ENCODE results near the gene CDH13. TPM values are rescaled to one million over a fixed set of nuclear protein-coding genes. Genes with fewer than 3 reads are reported as not detected.

Gene CDH13
- total RNA-seq, 4 donors from 2014 or later, result 5.8 to 36.7 (median 20.4) TPM

DNA sequence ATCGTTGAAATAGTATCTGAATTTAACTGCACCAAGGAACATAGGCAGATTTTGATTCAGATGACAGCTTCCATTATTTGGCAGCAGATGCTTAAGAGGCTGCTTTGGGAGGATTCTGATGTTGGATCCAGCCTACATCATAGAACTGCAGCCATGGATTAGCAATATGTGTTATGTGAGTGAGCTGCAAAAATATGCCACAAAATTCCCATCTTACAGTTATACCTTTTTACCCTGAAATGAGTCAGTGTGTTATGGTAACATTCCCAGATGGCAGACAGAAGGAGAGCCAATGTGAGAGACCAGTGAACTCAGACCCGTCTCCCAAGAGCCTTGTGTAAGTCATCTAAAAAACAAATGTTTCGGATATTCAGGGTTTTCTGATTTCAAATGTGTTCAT lies 206.1 kb downstream of the CDH13 start:
- DNase-seq, result no peak
- H3K27me3 ChIP-seq, result no peaks in the 10 kb centered on the region
- H3K4me3 ChIP-seq, result no peak overlapping the region
- no peaks in the 10 kb centered on the region for H3K4me1 ChIP-seq
- intact Hi-C loops (cut with DNase I; ENCODE audit: low total_unique reads) (no loop called here), in situ Hi-C loops (cut with MboI; ENCODE audit: low sequenced_read_pairs in 4 of 4) (no loop called here)
- no peak overlapping the region for H3K27ac ChIP-seq
- TF ChIP-seq CTCF (IDR thresholded peaks at IDR 0.05 in 4 of 5, conservative IDR thresholded peaks at IDR 0.05 in 1 of 5) (no peak), POLR2A (IDR thresholded peaks at IDR 0.05) (no peak)
- no peaks in the 10 kb centered on the region for H3K9me3 ChIP-seq
- no peaks in the 10 kb centered on the region for H3K36me3 ChIP-seq
- ATAC-seq, result no peak

GRCh38 chr16:82833378-82833993 lies 206.7 kb downstream of the CDH13 start:
- intact Hi-C loops (cut with DNase I; ENCODE audit: low total_unique reads) (no loop called here), in situ Hi-C loops (cut with MboI; ENCODE audit: low sequenced_read_pairs in 4 of 4) (no loop called here)
- no peaks in the 10 kb centered on the region for H3K36me3 ChIP-seq
- TF ChIP-seq CTCF (IDR thresholded peaks at IDR 0.05 in 4 of 5, conservative IDR thresholded peaks at IDR 0.05 in 1 of 5) (no peak), POLR2A (IDR thresholded peaks at IDR 0.05) (no peak)
- ATAC-seq, result no peak
- H3K27me3 ChIP-seq, result no peaks in the 10 kb centered on the region
- no peak for DNase-seq
- H3K27ac ChIP-seq, result no peak overlapping the region
- H3K4me3 ChIP-seq, result no peak overlapping the region
- no peaks in the 10 kb centered on the region for H3K9me3 ChIP-seq
- no peaks in the 10 kb centered on the region for H3K4me1 ChIP-seq

- Histone ChIP-seq H3K27me3 (no peaks in the 10 kb centered on the region), H3K27ac (no peak overlapping the region), H3K4me1 (no peaks in the 10 kb centered on the region), H3K4me3 (no peak overlapping the region), H3K9me3 (no peaks in the 10 kb centered on the region), H3K36me3 (no peaks in the 10 kb centered on the region)
- DNase-seq (no peak), ATAC-seq (no peak)
- in situ Hi-C loops (cut with MboI; ENCODE audit: low sequenced_read_pairs in 4 of 4), result no loop called here
- TF ChIP-seq POLR2A (IDR thresholded peaks at IDR 0.05), result no peak
- TF ChIP-seq CTCF (IDR thresholded peaks at IDR 0.05 in 4 of 5, conservative IDR thresholded peaks at IDR 0.05 in 1 of 5), result no peak
- intact Hi-C loops (cut with DNase I; ENCODE audit: low total_unique reads), result no loop called here
Observed at GRCh38 chr16:82834151-82834815, 207.5 kb downstream of the CDH13 start.

GRCh38 chr16:82835487-82836155 lies 208.9 kb downstream of the CDH13 start:
- no peaks in the 10 kb centered on the region for H3K4me1 ChIP-seq
- ATAC-seq (no peak), DNase-seq (no peak)
- no peak overlapping the region for H3K4me3 ChIP-seq
- intact Hi-C loops (cut with DNase I; ENCODE audit: low total_unique reads), result no loop called here
- H3K9me3 ChIP-seq, result no peaks in the 10 kb centered on the region
- no peak for TF ChIP-seq CTCF (IDR thresholded peaks at IDR 0.05 in 4 of 5, conservative IDR thresholded peaks at IDR 0.05 in 1 of 5)
- in situ Hi-C loops (cut with MboI; ENCODE audit: low sequenced_read_pairs in 4 of 4), result no loop called here
- H3K36me3 ChIP-seq, result no peaks in the 10 kb centered on the region
- H3K27me3 ChIP-seq, result no peaks in the 10 kb centered on the region
- no peak overlapping the region for H3K27ac ChIP-seq
